K562 (cell line): ENCODE data around the gene APC. TPM values are rescaled to one million over a fixed set of nuclear protein-coding genes. Genes with fewer than 3 reads are reported as not detected.

Experiments
- ATAC-seq: fragments of 200-7000 bp; cut with Tn5 transposase; 3 replicates; pipeline ENCODE4 v1.9.1; 2020; ENCODE audit warnings: moderate library complexity
- BruUV-seq: library from RNA; stranded (reverse); fragments of 400-500 nt; replicated peaks from 2 replicates; lab custom pipeline; 2021; lab: Mats Ljungman, UMichigan
- CTCF ChIA-PET: fragments of 300-600 bp; formaldehyde crosslinking; extraction: SDS; loops from one replicate; lab custom pipeline; 2021; ENCODE audit warnings: low intra/inter-chr PET ratio; lab: Yijun Ruan, JAX
- POLR2A ChIA-PET: fragments of 300-600, 350-650 bp; sonication (Branson Sonifier 250); formaldehyde crosslinking; extraction: SDS; loops from one replicate; lab custom pipeline; 2021; ENCODE audit warnings: antibody characterized with exemption, inconsistent platforms; lab: Yijun Ruan, JAX
- DNase-seq, 4 experiments: peaks; one replicate each; pipeline versions ENCODE4 v3.0.0 to v3.0.0-alpha.2; 2011 to 2018; ENCODE audit warnings: low spot score in 3 of 4, mixed read lengths in 3 of 4; ENCODE audit errors: extremely low read depth in 1 of 4
- FAIRE-seq: peaks from 2 replicates; lab custom pipeline; 2011; peaks lifted over from hg19 to GRCh38; lab: Jason Lieb, UNC
- H2AFZ ChIP-seq: 2 replicates; pipeline ENCODE4 v1.6.0; 2011; ENCODE audit warnings: low read depth, low read length, control low read depth, inconsistent platforms
- H3K27ac ChIP-seq: fragments of 200-600 bp; 3 replicates; pipeline ENCODE4 v1.8.0; 2011; ENCODE audit warnings: low read depth, mild to moderate bottlenecking, control low read depth, inconsistent platforms, low read length, moderate library complexity, mixed read lengths; ENCODE audit errors: extremely low read depth
- H3K27me3 ChIP-seq, 2 experiments: fragments of 300-600 bp in 1 of 2; 2 replicates in 1 of 2; 3 replicates in 1 of 2; pipeline versions ENCODE4 v1.6.0 to v1.8.0; 2011; ENCODE audit warnings: inconsistent platforms in 2 of 2, low read length in 2 of 2, mild to moderate bottlenecking in 1 of 2, mixed read lengths in 1 of 2, moderate library complexity in 1 of 2; ENCODE audit not compliant: control insufficient read depth in 2 of 2, insufficient read depth in 2 of 2
- H3K36me3 ChIP-seq: fragments of 300-600 bp; 3 replicates; pipeline ENCODE4 v1.8.0; 2011; ENCODE audit warnings: mild to moderate bottlenecking, low read length, inconsistent platforms; ENCODE audit not compliant: control insufficient read depth, insufficient read depth
- H3K4me1 ChIP-seq, 2 experiments: fragments of 200-600 bp in 1 of 2; replicated peaks in 1 of 2; 2 replicates in 1 of 2; 3 replicates in 1 of 2; pipeline versions ENCODE4 v1.5.1 to v1.8.0; 2011; ENCODE audit warnings: inconsistent platforms in 2 of 2, low read length in 2 of 2, mild to moderate bottlenecking in 1 of 2, mixed read lengths in 1 of 2, moderate library complexity in 1 of 2; ENCODE audit not compliant: control insufficient read depth in 2 of 2, insufficient read depth in 2 of 2
- H3K4me2 ChIP-seq: 2 replicates; pipeline ENCODE4 v1.6.1; 2011; ENCODE audit warnings: low read length, control low read depth, inconsistent platforms, mixed read lengths; ENCODE audit not compliant: insufficient read depth
- H3K4me3 ChIP-seq: fragments of 200-600 bp; sonication (generic), shearing (Covaris generic); 2 replicates; pipeline ENCODE4 v1.5.1; 2016; ENCODE audit warnings: control low read depth, inconsistent platforms
- H3K79me2 ChIP-seq: fragments of 200-600 bp; 3 replicates; pipeline ENCODE4 v1.8.0; 2011; ENCODE audit warnings: low read length, inconsistent platforms; ENCODE audit not compliant: control insufficient read depth, insufficient read depth
- H3K9ac ChIP-seq, 2 experiments: 2 replicates each; pipeline versions ENCODE4 v1.6.0 to v1.6.1; 2011; ENCODE audit warnings: low read depth in 2 of 2, low read length in 2 of 2, control low read depth in 1 of 2, inconsistent platforms in 1 of 2, mild to moderate bottlenecking in 1 of 2, mixed read lengths in 1 of 2; ENCODE audit not compliant: insufficient read depth in 1 of 2
- H3K9me1 ChIP-seq: one replicate; pipeline ENCODE4 v1.6.0; 2011; ENCODE audit warnings: inconsistent platforms, mild to moderate bottlenecking, low read length, moderate library complexity; ENCODE audit not compliant: control insufficient read depth, insufficient read depth
- H3K9me3 ChIP-seq: replicated peaks from 2 replicates; pipeline ENCODE4 v1.5.1; 2011; ENCODE audit warnings: low read depth, low read length, inconsistent platforms; ENCODE audit not compliant: control insufficient read depth, insufficient read depth
- H4K20me1 ChIP-seq: replicated peaks from 2 replicates; pipeline ENCODE4 v1.6.1; 2011; ENCODE audit warnings: low read length, inconsistent platforms, mixed read lengths; ENCODE audit not compliant: control insufficient read depth, insufficient read depth
- MIER1 ChIP-seq: fragments of 450-650 bp; IDR thresholded peaks from 2 replicates; pipeline ENCODE4 v1.6.1; 2016; ENCODE audit warnings: antibody characterized with exemption, mild to moderate bottlenecking, low read depth
- MTF1 ChIP-seq: fragments of 250-450 bp; sonication (Bioruptor Pico); IDR thresholded peaks from 2 replicates; pipeline ENCODE4 v1.9.0; 2021; ENCODE audit warnings: moderate library complexity, mild to moderate bottlenecking, inconsistent platforms, borderline replicate concordance
- SUPT5H ChIP-seq: fragments of 450-650 bp; IDR thresholded peaks from 2 replicates; pipeline ENCODE4 v1.6.1; 2016
- ZBTB9 ChIP-seq: fragments of 450-650 bp; formaldehyde crosslinking; IDR thresholded peaks from 2 replicates; pipeline ENCODE4 v1.4.0; 2020; ENCODE audit warnings: mild to moderate bottlenecking, moderate library complexity
- WGBS: fragments of 100-300 bp; shearing (Covaris generic); methylation state at CpG from one replicate; pipeline ENCODE4 v1.1.6; 2016; ENCODE audit warnings: low coverage, mixed read lengths; ENCODE audit not compliant: insufficient coverage; ENCODE audit errors: missing lambda C conversion rate; 5-methylcytosine and 5-hydroxymethylcytosine counted together
- in situ Hi-C: fragments of 300-500 bp; cut with MboI; formaldehyde crosslinking; loops from 4 replicates; pipeline ENCODE4 v1.15.0; 2018; ENCODE audit warnings: inconsistent platforms, mixed read lengths
- intact Hi-C: fragments of 100-400 bp; cut with micrococcal nuclease; formaldehyde crosslinking; loops from 2 replicates; pipeline ENCODE4 v1.14.2; 2022
- polyA plus RNA-seq, 8 experiments: library from polyadenylated mRNA; depleted of rRNA in 4 of 8; stranded (reverse) in 5 of 8; unstranded in 3 of 8; fragments of >200 nt; fragmentation: Nextera tagmentation in 2 of 8; fragmentation: Illumina TruSeq in 1 of 8; extraction: Ambion mirVana in 2 of 8; extraction: Trizol in 1 of 8; gene quantifications; 2 replicates each; pipeline versions ENCODE4 v1.2.1 to v1.2.3, GENCODE V29; 2011 to 2014; ENCODE audit warnings: inconsistent platforms in 1 of 8, missing spikeins in 1 of 8
- total RNA-seq, 7 experiments: library from RNA; depleted of rRNA in 6 of 7; stranded (reverse); fragments of >200 nt in 6 of 7; fragmentation: Illumina TruSeq in 2 of 7; extraction: Trizol in 2 of 7; gene quantifications; 2 replicates each; pipeline versions ENCODE4 v1.2.1 to v1.2.3, GENCODE V29; 2011 to 2021; ENCODE audit warnings: low replicate concordance in 1 of 7

The APC gene
- total and polyA plus RNA-seq, 9 of the 15 experiments (the other 6 are each of a cell fraction or from before 2014, with no cell fraction given), result 5.7 to 29.5 (median 15.4) TPM

- no peak for ATAC-seq
- TF ChIP-seq MTF1 (CRISPR knock-in tag), result no peak
- TF ChIP-seq ZBTB9 (CRISPR knock-in tag), result no peak
- no peak for TF ChIP-seq SUPT5H
- TF ChIP-seq MIER1, result no peak
- Histone ChIP-seq H3K79me2 (peaks cover 29% of the 10 kb centered on the region), H3K9me1 (no peaks in the 10 kb centered on the region), H3K4me1 (0 out of 5 replicates have a peak, but pooled peaks cover 0 to 3% of the 10 kb centered on the region in 2 experiments), H3K4me2 (no peak overlapping the region), H3K27me3 (no peaks in the 10 kb centered on the region), H3K4me3 (no peak overlapping the region), H3K27ac (no peak overlapping the region), H3K9me3 (no peaks in the 10 kb centered on the region), H2AFZ (no peak overlapping the region), H3K9ac (no peak overlapping the region), H4K20me1 (no peaks in the 10 kb centered on the region), H3K36me3 (peaks cover 7% of the 10 kb centered on the region; the same call in 1 of the 3 replicates)
- CTCF ChIA-PET, result no interaction called here
- 7% methylated on average over 1 of the region's 1 CpG for WGBS
- POLR2A ChIA-PET, result no interaction called here
- in situ Hi-C loops (loop anchor here (5.0 to 25.0 kb wide), 2 partner anchors 200 to 540 kb away; no protein-coding TSS in a partner anchor), intact Hi-C loops (loop anchor here (5.0 kb wide), 1 partner anchor 225 kb away; the partner anchor contains the start of gene DCP2)
- no peak for DNase-seq
- FAIRE-seq, result no peak
- BruUV-seq, result no TSS peak
These were observed 14.7 kb downstream of the APC start for GRCh38 chr5:112752335-112752734.
